ENCODE measurements around the gene RPLP1. TPM values are rescaled to one million over a fixed set of nuclear protein-coding genes. Genes with fewer than 3 reads are reported as not detected.

Gene RPLP1
- total RNA-seq, 6 experiments from 2014 or later, result 1,302 to 1,622 (median 1,423) TPM

DNA sequence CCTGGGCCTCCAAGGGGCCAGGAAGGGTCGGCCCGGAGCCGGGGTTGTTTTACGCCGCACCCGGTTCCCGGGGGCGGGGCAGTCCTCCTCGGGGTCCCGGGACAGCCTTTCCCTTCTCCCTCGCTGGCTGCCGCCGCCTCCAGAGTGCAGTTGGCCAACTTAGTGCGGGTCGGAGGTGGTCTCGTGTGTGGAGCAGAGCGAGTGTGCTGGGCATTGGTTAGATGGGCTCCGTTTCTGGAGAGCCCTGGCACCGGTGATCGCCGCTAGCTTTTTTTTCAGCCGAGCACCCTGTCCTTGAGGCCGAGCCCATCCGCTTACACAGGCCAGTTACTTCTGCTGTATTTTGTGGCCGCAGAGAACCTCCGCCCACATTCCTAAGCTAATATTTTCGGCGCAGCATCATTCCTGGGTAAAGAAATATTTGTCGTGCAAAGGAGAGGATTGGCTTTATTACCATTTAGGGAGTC lies 37.9 kb upstream of the RPLP1 start:
- TF ChIP-seq, protein P1, sequence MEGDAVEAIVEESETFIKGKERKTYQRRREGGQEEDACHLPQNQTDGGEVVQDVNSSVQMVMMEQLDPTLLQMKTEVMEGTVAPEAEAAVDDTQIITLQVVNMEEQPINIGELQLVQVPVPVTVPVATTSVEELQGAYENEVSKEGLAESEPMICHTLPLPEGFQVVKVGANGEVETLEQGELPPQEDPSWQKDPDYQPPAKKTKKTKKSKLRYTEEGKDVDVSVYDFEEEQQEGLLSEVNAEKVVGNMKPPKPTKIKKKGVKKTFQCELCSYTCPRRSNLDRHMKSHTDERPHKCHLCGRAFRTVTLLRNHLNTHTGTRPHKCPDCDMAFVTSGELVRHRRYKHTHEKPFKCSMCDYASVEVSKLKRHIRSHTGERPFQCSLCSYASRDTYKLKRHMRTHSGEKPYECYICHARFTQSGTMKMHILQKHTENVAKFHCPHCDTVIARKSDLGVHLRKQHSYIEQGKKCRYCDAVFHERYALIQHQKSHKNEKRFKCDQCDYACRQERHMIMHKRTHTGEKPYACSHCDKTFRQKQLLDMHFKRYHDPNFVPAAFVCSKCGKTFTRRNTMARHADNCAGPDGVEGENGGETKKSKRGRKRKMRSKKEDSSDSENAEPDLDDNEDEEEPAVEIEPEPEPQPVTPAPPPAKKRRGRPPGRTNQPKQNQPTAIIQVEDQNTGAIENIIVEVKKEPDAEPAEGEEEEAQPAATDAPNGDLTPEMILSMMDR (IDR thresholded peaks at IDR 0.05), result no peak
- H3K27me3 Mint-ChIP-seq (ENCODE audit: insufficient read depth), result no peaks in the 10 kb centered on the region

DNA sequence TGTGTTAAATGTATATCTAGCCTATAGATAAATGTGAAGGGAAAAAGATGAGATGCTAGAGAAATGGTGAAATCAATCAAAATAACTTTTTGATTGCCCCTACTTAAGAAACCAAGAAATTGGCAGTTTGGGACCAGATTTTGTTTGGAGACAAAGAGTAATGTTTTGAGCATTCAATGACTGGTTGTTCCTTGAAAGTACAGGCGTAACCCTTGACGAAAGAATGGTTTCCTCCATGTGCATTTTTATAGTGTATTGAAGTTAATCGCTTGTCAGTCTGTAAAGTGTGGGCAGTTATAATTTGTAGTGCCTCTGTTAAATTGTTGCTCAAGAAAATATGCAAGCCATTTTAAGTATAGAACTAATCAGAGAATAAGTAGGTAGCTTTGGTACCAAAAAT lies 37.2 kb upstream of the RPLP1 start:
- H3K9me3 Mint-ChIP-seq, result no peaks in the 10 kb centered on the region
- H3K4me3 Mint-ChIP-seq, result peak overlapping the region; percentile 88
- DNase-seq, result no peak
- peaks cover 23% of the 10 kb centered on the region for H3K36me3 Mint-ChIP-seq (ENCODE audit: low read depth)
- TF ChIP-seq, protein P1 (IDR thresholded peaks at IDR 0.05), result no peak
- peak overlapping the region; percentile 84 for H3K27ac Mint-ChIP-seq
- H3K27me3 Mint-ChIP-seq (ENCODE audit: insufficient read depth), result no peaks in the 10 kb centered on the region
- peaks cover 40% of the 10 kb centered on the region for H3K4me1 Mint-ChIP-seq (ENCODE audit: low read depth)

More for the DNA sequence above, 37.9 kb upstream of the RPLP1 start:
- H3K36me3 Mint-ChIP-seq (ENCODE audit: low read depth), result peaks cover 22% of the 10 kb centered on the region
- H3K9me3 Mint-ChIP-seq, result no peaks in the 10 kb centered on the region
- peak overlapping the region; percentile 88 for H3K4me3 Mint-ChIP-seq
- H3K4me1 Mint-ChIP-seq (ENCODE audit: low read depth), result peaks cover 40% of the 10 kb centered on the region
- H3K27ac Mint-ChIP-seq, result peak overlapping the region; percentile 84
- DNase-seq, result peak; percentile 88

DNA sequence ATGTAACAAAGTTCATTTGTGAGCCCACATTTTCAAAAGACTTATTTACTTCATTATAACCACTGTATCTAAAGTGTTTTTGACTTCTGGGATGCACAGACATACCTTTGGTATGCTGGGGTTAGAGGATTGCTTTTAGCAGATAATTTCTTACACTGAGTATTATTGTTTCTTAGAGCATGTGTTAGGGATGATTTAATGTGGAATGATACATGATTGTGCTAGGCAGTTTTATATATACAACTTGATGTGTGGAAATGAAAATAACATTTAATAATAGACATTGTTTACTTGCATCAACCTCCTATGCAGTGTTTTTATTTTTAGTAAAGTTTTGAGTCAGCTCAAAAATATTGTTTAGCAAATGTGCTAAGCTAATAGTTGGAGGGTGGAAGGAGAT lies 35.0 kb upstream of the RPLP1 start:
- no peaks in the 10 kb centered on the region for H3K9me3 Mint-ChIP-seq
- peak; percentile 66 for DNase-seq
- H3K36me3 Mint-ChIP-seq (ENCODE audit: low read depth), result peaks cover 32% of the 10 kb centered on the region
- H3K4me3 Mint-ChIP-seq, result peak overlapping the region; percentile 40
- TF ChIP-seq, protein P1 (IDR thresholded peaks at IDR 0.05), result no peak
- peaks cover 54% of the 10 kb centered on the region for H3K4me1 Mint-ChIP-seq (ENCODE audit: low read depth)
- no peaks in the 10 kb centered on the region for H3K27me3 Mint-ChIP-seq (ENCODE audit: insufficient read depth)
- peak overlapping the region; percentile 46 for H3K27ac Mint-ChIP-seq

DNA sequence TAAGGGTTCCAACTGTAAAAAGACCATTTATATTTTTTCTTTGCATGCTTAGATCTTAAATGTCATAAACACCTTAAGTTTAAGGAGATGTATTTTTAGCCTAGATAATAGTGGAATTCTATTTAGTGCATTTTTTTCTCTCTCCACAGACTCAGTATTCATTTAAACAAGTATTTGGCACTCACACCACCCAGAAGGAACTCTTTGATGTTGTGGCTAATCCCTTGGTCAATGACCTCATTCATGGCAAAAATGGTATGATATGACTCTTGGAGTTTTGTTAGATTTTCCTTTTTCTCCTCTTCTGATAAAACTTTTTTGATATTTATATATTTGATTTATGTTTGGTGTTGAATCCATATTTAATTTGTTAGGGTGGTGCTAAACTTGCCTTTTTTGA lies 31.1 kb upstream of the RPLP1 start:
- no peak for DNase-seq
- peaks cover 59% of the 10 kb centered on the region for H3K4me1 Mint-ChIP-seq (ENCODE audit: low read depth)
- H3K36me3 Mint-ChIP-seq (ENCODE audit: low read depth), result peaks cover 40% of the 10 kb centered on the region
- no peaks in the 10 kb centered on the region for H3K27me3 Mint-ChIP-seq (ENCODE audit: insufficient read depth)
- H3K9me3 Mint-ChIP-seq, result no peaks in the 10 kb centered on the region
- no peak overlapping the region for H3K4me3 Mint-ChIP-seq
- no peak overlapping the region for H3K27ac Mint-ChIP-seq
- TF ChIP-seq, protein P1 (IDR thresholded peaks at IDR 0.05), result no peak

DNA sequence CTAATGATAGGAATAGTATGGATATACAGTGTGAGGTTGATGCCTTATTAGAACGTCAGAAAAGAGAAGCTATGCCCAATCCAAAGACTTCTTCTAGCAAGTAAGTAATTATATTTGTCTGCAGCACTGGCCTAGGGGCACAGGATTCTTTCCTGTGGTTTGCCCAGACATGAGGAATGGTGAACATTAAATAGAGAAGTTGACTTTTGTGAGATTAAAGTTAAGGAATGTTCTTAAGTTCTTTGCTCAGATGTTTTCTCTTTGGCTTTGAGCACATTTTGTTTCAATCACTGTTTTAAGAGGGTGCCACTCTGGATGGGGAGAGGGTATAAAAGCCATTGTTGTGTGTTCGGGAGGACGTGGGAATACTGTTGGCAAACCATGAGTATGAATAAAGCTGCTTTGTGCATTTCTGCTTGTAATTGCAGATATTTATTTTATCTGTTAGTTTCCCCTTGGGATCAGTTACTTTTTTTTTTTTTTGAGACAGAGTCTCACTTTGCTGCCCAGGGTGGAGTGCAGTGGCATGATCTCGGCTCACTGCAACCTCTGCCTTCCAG lies 30.2 kb upstream of the RPLP1 start:
- TF ChIP-seq, protein P1 (IDR thresholded peaks at IDR 0.05), result no peak
- no peak for DNase-seq
- no peaks in the 10 kb centered on the region for H3K27me3 Mint-ChIP-seq (ENCODE audit: insufficient read depth)
- H3K36me3 Mint-ChIP-seq (ENCODE audit: low read depth), result peaks cover 43% of the 10 kb centered on the region
- peaks cover 54% of the 10 kb centered on the region for H3K4me1 Mint-ChIP-seq (ENCODE audit: low read depth)
- H3K4me3 Mint-ChIP-seq, result no peak overlapping the region
- H3K27ac Mint-ChIP-seq, result no peak overlapping the region
- H3K9me3 Mint-ChIP-seq, result no peaks in the 10 kb centered on the region
